HepG2 (cell line): ENCODE data around the gene HSPA1B. TPM values are rescaled to one million over a fixed set of nuclear protein-coding genes. Genes with fewer than 3 reads are reported as not detected.
A peak's percentile ranks its signal among the peaks of the same experiment; 100 is the strongest.

Source experiments
- AKAP8 ChIP-seq: sonication (generic); formaldehyde crosslinking; IDR thresholded peaks from 2 replicates; pipeline ENCODE4 v1.5.1; 2020; ENCODE audit warnings: mild to moderate bottlenecking, missing genetic modification reagents
- BRCA1 ChIP-seq: sonication (generic); formaldehyde crosslinking; IDR thresholded peaks from 2 replicates; pipeline ENCODE4 v1.4.0; 2020; ENCODE audit warnings: missing genetic modification reagents
- EZH2 ChIP-seq: conservative IDR thresholded peaks from 2 replicates; pipeline ENCODE4 v1.6.1; 2012; ENCODE audit warnings: mild to moderate bottlenecking, low read depth, low read length, moderate library complexity
- IKZF1 ChIP-seq: fragments of 450-650 bp; IDR thresholded peaks from 2 replicates; pipeline ENCODE4 v1.7.1; 2016
- MAFG ChIP-seq: sonication (generic); formaldehyde crosslinking; IDR thresholded peaks from 2 replicates; pipeline ENCODE4 v1.5.1; 2020; ENCODE audit warnings: mild to moderate bottlenecking, missing genetic modification reagents
- NKX3-1 ChIP-seq: sonication (generic); formaldehyde crosslinking; IDR thresholded peaks from 2 replicates; pipeline ENCODE4 v1.5.0; 2020; ENCODE audit warnings: missing genetic modification reagents
- RFX5 ChIP-seq: IDR thresholded peaks from 2 replicates; pipeline ENCODE4 v1.6.1; 2011; ENCODE audit warnings: low read depth, low read length, improper control_type of control experiment
- SIN3A ChIP-seq: IDR thresholded peaks from 2 replicates; pipeline ENCODE4 v1.6.1; 2011; ENCODE audit warnings: low read depth, mild to moderate bottlenecking, control low read depth, low read length, borderline replicate concordance
- SNAI1 ChIP-seq: sonication (generic); formaldehyde crosslinking; IDR thresholded peaks from 2 replicates; pipeline ENCODE4 v1.5.0; 2020; ENCODE audit warnings: mild to moderate bottlenecking, missing genetic modification reagents, borderline replicate concordance
- ZC3H4 ChIP-seq: sonication (generic); formaldehyde crosslinking; IDR thresholded peaks from 2 replicates; pipeline ENCODE4 v1.4.0; 2020; ENCODE audit warnings: missing genetic modification reagents, borderline replicate concordance
- ZNF232 ChIP-seq: sonication (generic); formaldehyde crosslinking; IDR thresholded peaks from 2 replicates; pipeline ENCODE4 v1.4.0; 2020; ENCODE audit warnings: missing genetic modification reagents, borderline replicate concordance
- ZNF260 ChIP-seq: sonication (generic); formaldehyde crosslinking; IDR thresholded peaks from 2 replicates; pipeline ENCODE4 v1.4.0; 2020; ENCODE audit warnings: missing genetic modification reagents, low read depth, mild to moderate bottlenecking, borderline replicate concordance
- ZNF550 ChIP-seq: sonication (generic); formaldehyde crosslinking; IDR thresholded peaks from 2 replicates; pipeline ENCODE4 v1.4.0; 2020; ENCODE audit warnings: mild to moderate bottlenecking, missing genetic modification reagents, borderline replicate concordance
- ZNF564 ChIP-seq: sonication (generic); formaldehyde crosslinking; IDR thresholded peaks from 2 replicates; pipeline ENCODE4 v1.8.1; 2023; ENCODE audit warnings: mild to moderate bottlenecking, missing genetic modification reagents
- ZNF629 ChIP-seq: sonication (generic); formaldehyde crosslinking; conservative IDR thresholded peaks from 2 replicates; pipeline ENCODE4 v1.5.0; 2020; ENCODE audit warnings: missing genetic modification reagents
- polyA plus RNA-seq, 8 experiments: library from polyadenylated mRNA; depleted of rRNA in 3 of 8; stranded (reverse) in 7 of 8; unstranded in 1 of 8; fragments of >200 nt; fragmentation: Illumina TruSeq in 4 of 8; extraction: Trizol in 4 of 8; gene quantifications; 2 replicates each; pipeline versions ENCODE4 v1.2.1 to v1.2.3, GENCODE V29; 2011 to 2016; ENCODE audit warnings: low read depth in 4 of 8, missing spikeins in 1 of 8, mixed read lengths in 1 of 8; ENCODE audit not compliant: insufficient read depth in 1 of 8
- total RNA-seq, 5 experiments: library from RNA; depleted of rRNA; stranded (reverse); fragments of >200 nt; fragmentation: Illumina TruSeq; extraction: Trizol; gene quantifications; 2 replicates each; pipeline ENCODE4 v1.2.3, GENCODE V29; 2016; ENCODE audit warnings: low read depth in 1 of 5
- TF ChIP-seq, protein P1 (sequence below): sonication (generic); formaldehyde crosslinking; conservative IDR thresholded peaks from 2 replicates; pipeline ENCODE4 v1.4.0; 2020; ENCODE audit warnings: missing genetic modification reagents
- TF ChIP-seq, protein P2 (sequence below): sonication (generic); formaldehyde crosslinking; IDR thresholded peaks from 2 replicates; pipeline ENCODE4 v1.4.0; 2020; ENCODE audit warnings: mild to moderate bottlenecking, low read depth, missing genetic modification reagents
- TF ChIP-seq, protein P3 (sequence below): sonication (generic); formaldehyde crosslinking; IDR thresholded peaks from 2 replicates; pipeline ENCODE4 v1.4.0; 2020; ENCODE audit warnings: mild to moderate bottlenecking, missing genetic modification reagents, borderline replicate concordance
- TF ChIP-seq, protein P4 (sequence below): sonication (generic); formaldehyde crosslinking; conservative IDR thresholded peaks from 2 replicates; pipeline ENCODE4 v1.8.0; 2022; ENCODE audit warnings: missing genetic modification reagents
- TF ChIP-seq, protein P5 (sequence below): sonication (generic); formaldehyde crosslinking; IDR thresholded peaks from 2 replicates; pipeline ENCODE4 v1.9.0; 2021; ENCODE audit warnings: missing genetic modification reagents, borderline replicate concordance

HSPA1B gene
- total and polyA plus RNA-seq, 2 of the 13 experiments (the other 11 are each of a cell fraction or from before 2014, with no cell fraction given) = 26.0 to 186 TPM

DNA sequence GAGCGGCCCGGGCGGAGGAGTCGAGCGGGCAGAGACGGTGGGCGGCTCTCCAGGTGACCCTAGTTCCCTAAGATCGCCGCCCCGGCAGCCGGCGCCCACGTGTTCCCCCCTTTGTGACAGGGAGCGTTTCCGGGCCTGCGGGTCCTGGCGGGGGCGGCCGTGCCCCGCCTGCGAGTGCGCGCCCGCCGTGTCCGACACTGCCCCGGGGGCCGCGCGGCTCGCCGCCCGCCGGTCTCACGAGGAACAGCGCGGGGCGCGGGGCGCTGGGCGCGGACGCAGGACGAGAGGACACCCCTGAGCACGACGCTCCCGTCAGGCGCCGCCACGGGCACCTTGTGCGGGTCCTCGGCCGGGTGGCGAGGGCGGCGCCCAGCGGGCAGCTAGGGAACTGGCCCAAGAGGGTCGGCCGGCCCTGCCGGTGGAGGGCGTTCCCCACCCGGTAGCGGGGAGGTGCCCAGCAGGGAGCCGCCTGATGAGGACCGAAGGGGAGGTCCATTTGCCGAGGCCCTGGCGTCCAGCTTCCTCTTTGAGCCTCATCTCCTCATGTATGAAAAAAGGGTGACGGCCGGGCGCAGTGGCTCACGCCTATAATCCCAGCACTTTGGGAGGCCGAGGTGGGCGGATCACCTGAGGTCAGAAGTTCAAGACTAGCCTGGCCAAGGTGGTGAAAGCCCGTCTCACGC is 31.8 kb upstream of the HSPA1B start, which contains the start of gene VARS1 (continued):
- TF ChIP-seq AKAP8 (CRISPR knock-in tag) (no peak), BRCA1 (CRISPR knock-in tag) (peak; percentile 89), NKX3-1 (CRISPR knock-in tag) (no peak), ZNF564 (CRISPR knock-in tag) (0 out of 2 replicates have a peak, but pooled peaks have one; percentile 22), MAFG (no peak), ZNF629 (CRISPR knock-in tag) (no peak; the same call in none of the 2 replicates), ZNF232 (CRISPR knock-in tag) (peak; percentile 13; the same call in 1 of the 2 replicates), IKZF1 (no peak), ZNF550 (CRISPR knock-in tag) (no peak), SNAI1 (CRISPR knock-in tag) (0 out of 2 replicates have a peak, but pooled peaks have one; percentile 18), RFX5 (no peak), ZNF260 (CRISPR knock-in tag) (no peak), EZH2 (no peak), ZC3H4 (CRISPR knock-in tag) (no peak), SIN3A (peak; percentile 89; the same call in 1 of the 2 replicates)
- TF ChIP-seq, protein P1, sequence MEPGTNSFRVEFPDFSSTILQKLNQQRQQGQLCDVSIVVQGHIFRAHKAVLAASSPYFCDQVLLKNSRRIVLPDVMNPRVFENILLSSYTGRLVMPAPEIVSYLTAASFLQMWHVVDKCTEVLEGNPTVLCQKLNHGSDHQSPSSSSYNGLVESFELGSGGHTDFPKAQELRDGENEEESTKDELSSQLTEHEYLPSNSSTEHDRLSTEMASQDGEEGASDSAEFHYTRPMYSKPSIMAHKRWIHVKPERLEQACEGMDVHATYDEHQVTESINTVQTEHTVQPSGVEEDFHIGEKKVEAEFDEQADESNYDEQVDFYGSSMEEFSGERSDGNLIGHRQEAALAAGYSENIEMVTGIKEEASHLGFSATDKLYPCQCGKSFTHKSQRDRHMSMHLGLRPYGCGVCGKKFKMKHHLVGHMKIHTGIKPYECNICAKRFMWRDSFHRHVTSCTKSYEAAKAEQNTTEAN = peak; percentile 88
- TF ChIP-seq, protein P2, sequence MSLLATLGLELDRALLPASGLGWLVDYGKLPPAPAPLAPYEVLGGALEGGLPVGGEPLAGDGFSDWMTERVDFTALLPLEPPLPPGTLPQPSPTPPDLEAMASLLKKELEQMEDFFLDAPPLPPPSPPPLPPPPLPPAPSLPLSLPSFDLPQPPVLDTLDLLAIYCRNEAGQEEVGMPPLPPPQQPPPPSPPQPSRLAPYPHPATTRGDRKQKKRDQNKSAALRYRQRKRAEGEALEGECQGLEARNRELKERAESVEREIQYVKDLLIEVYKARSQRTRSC (CRISPR knock-in tag) = no peak
- TF ChIP-seq, protein P3, sequence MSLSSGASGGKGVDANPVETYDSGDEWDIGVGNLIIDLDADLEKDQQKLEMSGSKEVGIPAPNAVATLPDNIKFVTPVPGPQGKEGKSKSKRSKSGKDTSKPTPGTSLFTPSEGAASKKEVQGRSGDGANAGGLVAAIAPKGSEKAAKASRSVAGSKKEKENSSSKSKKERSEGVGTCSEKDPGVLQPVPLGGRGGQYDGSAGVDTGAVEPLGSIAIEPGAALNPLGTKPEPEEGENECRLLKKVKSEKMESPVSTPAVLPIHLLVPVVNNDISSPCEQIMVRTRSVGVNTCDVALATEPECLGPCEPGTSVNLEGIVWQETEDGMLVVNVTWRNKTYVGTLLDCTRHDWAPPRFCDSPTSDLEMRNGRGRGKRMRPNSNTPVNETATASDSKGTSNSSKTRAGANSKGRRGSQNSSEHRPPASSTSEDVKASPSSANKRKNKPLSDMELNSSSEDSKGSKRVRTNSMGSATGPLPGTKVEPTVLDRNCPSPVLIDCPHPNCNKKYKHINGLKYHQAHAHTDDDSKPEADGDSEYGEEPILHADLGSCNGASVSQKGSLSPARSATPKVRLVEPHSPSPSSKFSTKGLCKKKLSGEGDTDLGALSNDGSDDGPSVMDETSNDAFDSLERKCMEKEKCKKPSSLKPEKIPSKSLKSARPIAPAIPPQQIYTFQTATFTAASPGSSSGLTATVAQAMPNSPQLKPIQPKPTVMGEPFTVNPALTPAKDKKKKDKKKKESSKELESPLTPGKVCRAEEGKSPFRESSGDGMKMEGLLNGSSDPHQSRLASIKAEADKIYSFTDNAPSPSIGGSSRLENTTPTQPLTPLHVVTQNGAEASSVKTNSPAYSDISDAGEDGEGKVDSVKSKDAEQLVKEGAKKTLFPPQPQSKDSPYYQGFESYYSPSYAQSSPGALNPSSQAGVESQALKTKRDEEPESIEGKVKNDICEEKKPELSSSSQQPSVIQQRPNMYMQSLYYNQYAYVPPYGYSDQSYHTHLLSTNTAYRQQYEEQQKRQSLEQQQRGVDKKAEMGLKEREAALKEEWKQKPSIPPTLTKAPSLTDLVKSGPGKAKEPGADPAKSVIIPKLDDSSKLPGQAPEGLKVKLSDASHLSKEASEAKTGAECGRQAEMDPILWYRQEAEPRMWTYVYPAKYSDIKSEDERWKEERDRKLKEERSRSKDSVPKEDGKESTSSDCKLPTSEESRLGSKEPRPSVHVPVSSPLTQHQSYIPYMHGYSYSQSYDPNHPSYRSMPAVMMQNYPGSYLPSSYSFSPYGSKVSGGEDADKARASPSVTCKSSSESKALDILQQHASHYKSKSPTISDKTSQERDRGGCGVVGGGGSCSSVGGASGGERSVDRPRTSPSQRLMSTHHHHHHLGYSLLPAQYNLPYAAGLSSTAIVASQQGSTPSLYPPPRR (CRISPR knock-in tag) = peak; percentile 56; the same call in 1 of the 2 replicates
- TF ChIP-seq, protein P4, sequence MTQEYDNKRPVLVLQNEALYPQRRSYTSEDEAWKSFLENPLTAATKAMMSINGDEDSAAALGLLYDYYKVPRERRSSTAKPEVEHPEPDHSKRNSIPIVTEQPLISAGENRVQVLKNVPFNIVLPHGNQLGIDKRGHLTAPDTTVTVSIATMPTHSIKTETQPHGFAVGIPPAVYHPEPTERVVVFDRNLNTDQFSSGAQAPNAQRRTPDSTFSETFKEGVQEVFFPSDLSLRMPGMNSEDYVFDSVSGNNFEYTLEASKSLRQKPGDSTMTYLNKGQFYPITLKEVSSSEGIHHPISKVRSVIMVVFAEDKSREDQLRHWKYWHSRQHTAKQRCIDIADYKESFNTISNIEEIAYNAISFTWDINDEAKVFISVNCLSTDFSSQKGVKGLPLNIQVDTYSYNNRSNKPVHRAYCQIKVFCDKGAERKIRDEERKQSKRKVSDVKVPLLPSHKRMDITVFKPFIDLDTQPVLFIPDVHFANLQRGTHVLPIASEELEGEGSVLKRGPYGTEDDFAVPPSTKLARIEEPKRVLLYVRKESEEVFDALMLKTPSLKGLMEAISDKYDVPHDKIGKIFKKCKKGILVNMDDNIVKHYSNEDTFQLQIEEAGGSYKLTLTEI (CRISPR knock-in tag) = no peak
- TF ChIP-seq, protein P5, sequence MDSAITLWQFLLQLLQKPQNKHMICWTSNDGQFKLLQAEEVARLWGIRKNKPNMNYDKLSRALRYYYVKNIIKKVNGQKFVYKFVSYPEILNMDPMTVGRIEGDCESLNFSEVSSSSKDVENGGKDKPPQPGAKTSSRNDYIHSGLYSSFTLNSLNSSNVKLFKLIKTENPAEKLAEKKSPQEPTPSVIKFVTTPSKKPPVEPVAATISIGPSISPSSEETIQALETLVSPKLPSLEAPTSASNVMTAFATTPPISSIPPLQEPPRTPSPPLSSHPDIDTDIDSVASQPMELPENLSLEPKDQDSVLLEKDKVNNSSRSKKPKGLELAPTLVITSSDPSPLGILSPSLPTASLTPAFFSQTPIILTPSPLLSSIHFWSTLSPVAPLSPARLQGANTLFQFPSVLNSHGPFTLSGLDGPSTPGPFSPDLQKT = peak; percentile 61; the same call in 1 of the 2 replicates
